IPS-18a (cell line): ENCODE measurements around the gene PDE6B.

Experiments
- H3K27ac ChIP-seq: one replicate; pipeline ENCODE4 v1.5.1; 2013; ENCODE audit warnings: low read length
- H3K27me3 ChIP-seq: one replicate; pipeline ENCODE4 v1.6.1; 2013; ENCODE audit warnings: mild to moderate bottlenecking, low read length; ENCODE audit not compliant: control insufficient read depth, insufficient read depth
- H3K36me3 ChIP-seq: one replicate; pipeline ENCODE4 v1.6.1; 2013; ENCODE audit warnings: low read depth, low read length; ENCODE audit not compliant: control insufficient read depth
- H3K4me1 ChIP-seq: one replicate; pipeline ENCODE4 v1.6.1; 2013; ENCODE audit warnings: low read depth, low read length; ENCODE audit not compliant: control insufficient read depth
- H3K4me3 ChIP-seq: one replicate; pipeline ENCODE4 v1.5.1; 2013; ENCODE audit warnings: low read length
- H3K9ac ChIP-seq: one replicate; pipeline ENCODE4 v1.6.1; 2013; ENCODE audit warnings: mild to moderate bottlenecking, low read length, moderate library complexity
- H3K9me3 ChIP-seq: one replicate; pipeline ENCODE4 v1.6.1; 2013; ENCODE audit warnings: low read depth, low read length; ENCODE audit not compliant: control insufficient read depth

Gene PDE6B

GRCh38 chr4:624705-625590, at the start of gene PDE6B:
TSS of gene PDE6B (plus strand) at chr4:625573. CDS start at chr4:625627, 54 bp downstream.
- H3K4me3 ChIP-seq = no peak within 1 kb of the TSS
- H3K4me1 ChIP-seq = peaks cover 12% of the 10 kb centered on the region
- no peaks in the 10 kb centered on the region for H3K9me3 ChIP-seq
- H3K36me3 ChIP-seq = no peaks in the 10 kb centered on the region
- no peaks in the 10 kb centered on the region for H3K27me3 ChIP-seq
- H3K27ac ChIP-seq = no peak within 1 kb of the TSS
- H3K9ac ChIP-seq = no peak within 1 kb of the TSS

- no peaks in the 10 kb centered on the region for H3K9me3 ChIP-seq
These were observed 49.0 kb upstream of the PDE6B start, which contains the start of gene TMEM271 for GRCh38 chr4:576245-576821. TSS of gene TMEM271 (minus strand) at chr4:576295. CDS start at chr4:576062, 233 bp downstream.

GRCh38 chr4:576991-577498, 48.3 kb upstream of the PDE6B start:
- H3K9me3 ChIP-seq = no peaks in the 10 kb centered on the region
- H3K27me3 ChIP-seq = peaks cover 93% of the 10 kb centered on the region
- peaks cover 5% of the 10 kb centered on the region for H3K4me1 ChIP-seq
- no peaks in the 10 kb centered on the region for H3K36me3 ChIP-seq
- peak overlapping the region; percentile 67 for H3K4me3 ChIP-seq
- H3K27ac ChIP-seq = no peak overlapping the region
- no peak overlapping the region for H3K9ac ChIP-seq

More at GRCh38 chr4:576245-576821, 49.0 kb upstream of the PDE6B start, which contains the start of gene TMEM271:
- peaks cover 5% of the 10 kb centered on the region for H3K4me1 ChIP-seq
- peaks cover 93% of the 10 kb centered on the region for H3K27me3 ChIP-seq
- no peaks in the 10 kb centered on the region for H3K36me3 ChIP-seq
- no peak within 1 kb of the TSS for H3K27ac ChIP-seq
- H3K9ac ChIP-seq = no peak within 1 kb of the TSS
- H3K4me3 ChIP-seq = peak within 1 kb of the TSS; percentile 67

GRCh38 chr4:577499-578450, 47.6 kb upstream of the PDE6B start:
- peak overlapping the region; percentile 67 for H3K4me3 ChIP-seq
- H3K9ac ChIP-seq = no peak overlapping the region
- H3K9me3 ChIP-seq = no peaks in the 10 kb centered on the region
- no peak overlapping the region for H3K27ac ChIP-seq
- peaks cover 5% of the 10 kb centered on the region for H3K4me1 ChIP-seq
- peaks cover 92% of the 10 kb centered on the region for H3K27me3 ChIP-seq
- H3K36me3 ChIP-seq = no peaks in the 10 kb centered on the region

- Histone ChIP-seq H3K4me3 (no peak overlapping the region), H3K36me3 (no peaks in the 10 kb centered on the region), H3K27ac (no peak overlapping the region), H3K9ac (no peak overlapping the region), H3K9me3 (no peaks in the 10 kb centered on the region), H3K4me1 (peaks cover 5% of the 10 kb centered on the region), H3K27me3 (peaks cover 82% of the 10 kb centered on the region)
These were observed 46.6 kb upstream of the PDE6B start for GRCh38 chr4:578451-579443.

- Histone ChIP-seq H3K27ac (no peak overlapping the region), H3K9ac (no peak overlapping the region), H3K27me3 (peaks cover 73% of the 10 kb centered on the region), H3K9me3 (peaks cover 5% of the 10 kb centered on the region), H3K4me1 (peaks cover 5% of the 10 kb centered on the region), H3K36me3 (no peaks in the 10 kb centered on the region), H3K4me3 (no peak overlapping the region)
These were observed 45.7 kb upstream of the PDE6B start for GRCh38 chr4:579543-580175.

GRCh38 chr4:581181-581580, 44.2 kb upstream of the PDE6B start:
- H3K36me3 ChIP-seq = no peaks in the 10 kb centered on the region
- H3K4me3 ChIP-seq = no peak overlapping the region
- H3K27ac ChIP-seq = no peak overlapping the region
- H3K9me3 ChIP-seq = peaks cover 5% of the 10 kb centered on the region
- H3K27me3 ChIP-seq = peaks cover 64% of the 10 kb centered on the region
- H3K9ac ChIP-seq = no peak overlapping the region
- peaks cover 5% of the 10 kb centered on the region for H3K4me1 ChIP-seq

GRCh38 chr4:581753-582361, 43.5 kb upstream of the PDE6B start:
- Histone ChIP-seq H3K27ac (no peak overlapping the region), H3K9ac (no peak overlapping the region), H3K9me3 (peaks cover 5% of the 10 kb centered on the region), H3K36me3 (no peaks in the 10 kb centered on the region), H3K4me3 (no peak overlapping the region), H3K27me3 (peaks cover 58% of the 10 kb centered on the region), H3K4me1 (peaks cover 5% of the 10 kb centered on the region)

- no peaks in the 10 kb centered on the region for H3K36me3 ChIP-seq
- H3K27me3 ChIP-seq = peaks cover 39% of the 10 kb centered on the region
- no peaks in the 10 kb centered on the region for H3K4me1 ChIP-seq
- no peak overlapping the region for H3K9ac ChIP-seq
- H3K4me3 ChIP-seq = no peak overlapping the region
- H3K9me3 ChIP-seq = peaks cover 5% of the 10 kb centered on the region
- no peak overlapping the region for H3K27ac ChIP-seq
These were observed 41.6 kb upstream of the PDE6B start for GRCh38 chr4:583820-584219.
